Activated CD4-positive, alpha-beta T cell treated with anti-CD3 and anti-CD28 coated beads, Interleukin-2, amount 50 U/mL, for 48 hours (primary cell): ENCODE measurements around the gene PIP4K2B.
A peak's percentile ranks its signal among the peaks of the same experiment; 100 is the strongest.

Experiments
- DNase-seq, 2 experiments: peaks; one replicate each; pipeline ENCODE4 v3.0.0-alpha.2; 2020

Gene PIP4K2B

DNA sequence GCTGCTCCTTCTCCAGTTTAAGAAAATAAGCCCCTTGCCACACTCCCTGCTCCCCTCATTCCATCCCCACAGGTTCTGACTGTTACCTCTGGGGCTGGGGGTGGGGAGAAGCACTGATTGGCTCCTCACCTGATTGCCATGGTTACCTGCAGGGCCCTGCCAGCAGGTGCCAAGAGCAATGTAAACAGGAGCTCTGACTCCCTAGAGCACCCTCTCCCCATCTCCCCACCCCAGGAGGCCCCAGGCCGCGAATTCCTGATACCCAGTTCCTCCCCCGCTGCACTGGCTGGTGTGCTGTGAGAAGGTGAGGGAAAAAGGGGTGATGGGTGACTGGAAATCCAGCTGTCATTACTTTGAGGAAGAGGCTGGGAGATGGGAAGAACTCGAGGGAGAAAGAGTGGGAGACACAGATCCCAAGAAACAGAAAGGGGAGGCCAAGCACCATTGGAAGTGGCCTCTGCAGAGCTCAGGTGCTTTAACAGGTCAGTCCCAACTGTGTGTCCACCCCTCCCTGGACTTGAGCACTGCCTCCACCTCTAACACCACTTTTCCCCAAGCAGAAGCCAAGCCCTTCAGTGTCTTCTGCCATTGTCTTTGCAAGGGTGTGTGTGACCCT lies 55.7 kb downstream of the PIP4K2B start:
- DNase-seq, result no peak

DNA sequence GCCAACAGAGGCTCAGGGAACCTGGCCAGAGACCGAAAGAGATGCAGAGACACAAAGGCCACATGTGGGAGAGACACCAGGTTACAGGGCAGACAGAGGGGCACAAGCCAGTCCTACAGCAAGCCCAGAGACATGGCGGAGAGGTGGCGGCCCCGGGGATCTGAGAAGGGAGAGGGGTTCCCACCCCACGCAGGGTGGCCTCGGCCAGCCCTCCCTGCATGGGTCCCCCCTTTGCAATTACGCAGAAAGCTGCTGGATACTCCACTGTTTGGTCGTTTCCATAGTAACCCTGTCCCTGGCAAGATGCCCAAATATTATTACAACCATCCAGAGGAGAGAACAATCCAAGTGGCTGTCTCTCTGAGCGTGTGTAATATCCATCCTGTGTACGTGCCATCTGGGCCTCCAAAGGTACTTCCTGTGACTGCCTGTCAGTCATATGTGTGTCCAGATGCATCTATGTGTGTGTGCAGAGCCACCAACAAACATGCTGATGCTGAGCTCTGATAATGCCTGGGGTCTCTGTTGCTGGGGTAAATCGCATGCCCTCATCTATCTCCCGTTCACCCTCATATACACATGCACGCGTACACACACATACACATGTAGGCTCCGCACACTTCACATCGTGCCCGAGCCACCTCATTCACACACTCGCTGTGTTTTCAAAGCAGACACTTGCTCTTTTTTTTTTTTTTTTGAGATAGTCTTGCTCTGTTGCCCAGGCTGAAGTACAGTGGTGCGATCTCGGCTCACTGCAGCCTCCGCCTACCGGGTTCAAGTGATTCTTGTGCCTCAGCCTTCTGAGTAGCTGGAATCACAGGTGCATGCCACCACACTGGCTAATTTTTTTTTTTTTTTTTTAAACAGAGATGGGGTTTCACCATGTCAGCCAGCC lies 56.7 kb downstream of the PIP4K2B start:
- DNase-seq, result no peak

DNA sequence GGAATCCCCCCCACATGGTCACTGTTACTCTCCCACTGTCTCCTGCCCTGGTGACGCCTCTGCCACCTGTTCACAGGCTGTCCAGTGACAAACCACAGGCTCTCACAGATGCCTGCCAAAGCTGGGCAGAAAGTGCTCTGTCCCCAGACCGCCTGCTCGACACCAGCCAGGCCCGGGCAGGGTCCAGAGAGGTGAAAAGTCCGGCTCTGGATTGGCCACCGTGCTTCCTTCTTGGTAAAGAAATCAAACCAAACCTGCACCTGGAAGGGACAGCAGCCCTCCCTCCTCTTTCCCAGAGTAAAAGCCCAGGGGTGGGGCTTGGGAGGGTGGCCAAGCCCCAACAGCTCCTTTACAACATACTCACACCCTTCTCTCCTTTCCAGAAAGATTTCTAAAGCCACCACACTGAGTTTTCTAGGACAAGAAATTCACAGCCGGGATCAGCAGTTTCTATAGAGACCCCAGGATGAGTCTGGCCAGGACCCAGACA lies 57.4 kb downstream of the PIP4K2B start:
- no peak for DNase-seq

DNA sequence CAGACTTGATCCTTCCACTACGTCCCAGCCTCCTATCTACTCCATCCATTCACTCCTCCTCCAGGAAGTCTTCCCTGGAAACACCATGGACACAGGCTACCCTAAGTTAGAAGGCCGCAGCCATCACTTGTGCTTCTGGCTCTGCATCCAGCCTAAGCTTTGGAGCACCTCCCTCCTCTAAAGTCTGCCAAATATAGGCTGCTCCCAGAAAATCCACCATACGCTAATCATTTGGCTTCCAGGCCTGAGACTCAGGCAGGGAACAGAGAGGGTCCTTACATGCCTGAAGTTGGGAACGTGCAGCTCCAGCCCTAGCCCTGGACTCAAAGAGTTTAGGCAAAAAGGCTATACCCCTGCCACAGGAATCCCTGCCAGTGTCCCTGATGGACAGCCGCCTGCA lies 57.9 kb downstream of the PIP4K2B start:
- DNase-seq, result no peak

DNA sequence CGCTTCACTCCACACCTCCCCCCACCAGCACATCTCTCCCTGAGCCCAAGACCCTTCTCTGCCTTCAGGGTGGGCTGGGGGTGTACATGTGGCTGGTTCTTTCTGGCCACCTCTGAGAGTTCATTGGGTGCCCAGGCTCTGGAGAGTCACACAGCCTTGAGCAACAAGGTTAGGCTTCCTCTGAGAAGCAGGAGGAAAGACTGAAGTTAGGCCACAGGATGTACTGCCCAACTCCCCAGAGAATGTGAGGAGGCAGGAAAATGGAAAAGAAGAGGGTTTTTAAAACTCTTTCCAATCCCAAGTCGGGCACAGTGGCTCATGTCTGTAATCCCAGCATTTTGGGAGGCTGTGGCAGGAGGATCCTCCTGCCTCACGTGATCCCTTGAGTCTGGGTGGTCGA lies 58.5 kb downstream of the PIP4K2B start:
- DNase-seq, result no peak

- DNase-seq, result no peak
Observed at GRCh38 chr17:38740044-38740443, 59.3 kb downstream of the PIP4K2B start.

- no peak for DNase-seq
Observed at GRCh38 chr17:38739305-38739704, 60.1 kb downstream of the PIP4K2B start.

DNA sequence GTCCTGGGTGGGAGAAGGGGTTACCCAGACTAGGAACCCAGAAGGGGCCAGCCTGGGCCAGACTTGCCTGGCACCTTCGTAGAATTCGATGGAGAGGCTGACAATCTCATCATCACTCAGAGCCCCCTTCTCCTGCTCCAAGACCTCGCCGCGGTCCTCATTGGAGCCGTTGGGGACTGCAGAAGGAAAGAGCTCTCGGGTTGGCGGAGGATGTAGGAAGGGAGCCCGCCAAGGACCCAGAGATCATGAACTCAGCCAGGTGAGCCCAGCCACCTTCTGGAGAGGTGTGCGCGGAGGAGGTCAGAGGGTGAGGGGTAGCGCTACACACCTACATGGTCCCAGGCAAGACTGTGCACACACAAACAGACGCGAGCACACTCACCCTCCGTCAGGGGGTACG lies 60.7 kb downstream of the PIP4K2B start:
- DNase-seq, result no peak

DNA sequence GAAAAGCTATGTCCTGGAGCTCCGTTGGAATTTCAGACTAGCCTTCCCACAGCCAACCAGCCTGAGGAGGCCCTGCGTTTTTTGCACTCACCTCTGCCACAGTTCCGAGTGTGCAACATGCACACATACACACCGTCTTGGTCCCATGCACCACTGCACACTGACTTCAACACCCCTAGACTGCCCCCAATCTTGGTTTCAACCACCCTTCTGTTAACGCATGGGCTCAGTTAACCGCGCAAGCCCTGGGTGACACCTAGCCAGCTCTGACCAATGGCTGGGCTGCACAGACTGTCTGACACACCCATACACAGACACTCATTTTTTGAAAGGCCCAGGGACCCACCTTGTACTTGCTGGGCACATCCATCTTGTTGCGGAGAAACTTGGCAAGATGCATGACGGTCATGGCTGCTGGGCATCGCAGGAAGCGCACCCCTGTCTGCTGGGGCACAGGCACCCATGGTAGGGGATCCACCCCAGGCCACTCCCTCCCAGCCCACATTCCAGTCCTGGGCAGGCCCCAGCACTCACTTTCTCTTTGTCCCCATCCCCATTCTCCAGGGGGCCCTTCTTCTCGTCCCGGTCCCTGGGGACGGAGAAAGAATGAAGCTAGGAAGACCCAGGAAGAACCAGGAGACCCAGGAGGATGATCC lies 61.2 kb downstream of the PIP4K2B start:
- DNase-seq, result no peak

- DNase-seq, result peak; percentile 76 to 80
Observed at GRCh38 chr17:38735161-38735997, 64.0 kb downstream of the PIP4K2B start.

DNA sequence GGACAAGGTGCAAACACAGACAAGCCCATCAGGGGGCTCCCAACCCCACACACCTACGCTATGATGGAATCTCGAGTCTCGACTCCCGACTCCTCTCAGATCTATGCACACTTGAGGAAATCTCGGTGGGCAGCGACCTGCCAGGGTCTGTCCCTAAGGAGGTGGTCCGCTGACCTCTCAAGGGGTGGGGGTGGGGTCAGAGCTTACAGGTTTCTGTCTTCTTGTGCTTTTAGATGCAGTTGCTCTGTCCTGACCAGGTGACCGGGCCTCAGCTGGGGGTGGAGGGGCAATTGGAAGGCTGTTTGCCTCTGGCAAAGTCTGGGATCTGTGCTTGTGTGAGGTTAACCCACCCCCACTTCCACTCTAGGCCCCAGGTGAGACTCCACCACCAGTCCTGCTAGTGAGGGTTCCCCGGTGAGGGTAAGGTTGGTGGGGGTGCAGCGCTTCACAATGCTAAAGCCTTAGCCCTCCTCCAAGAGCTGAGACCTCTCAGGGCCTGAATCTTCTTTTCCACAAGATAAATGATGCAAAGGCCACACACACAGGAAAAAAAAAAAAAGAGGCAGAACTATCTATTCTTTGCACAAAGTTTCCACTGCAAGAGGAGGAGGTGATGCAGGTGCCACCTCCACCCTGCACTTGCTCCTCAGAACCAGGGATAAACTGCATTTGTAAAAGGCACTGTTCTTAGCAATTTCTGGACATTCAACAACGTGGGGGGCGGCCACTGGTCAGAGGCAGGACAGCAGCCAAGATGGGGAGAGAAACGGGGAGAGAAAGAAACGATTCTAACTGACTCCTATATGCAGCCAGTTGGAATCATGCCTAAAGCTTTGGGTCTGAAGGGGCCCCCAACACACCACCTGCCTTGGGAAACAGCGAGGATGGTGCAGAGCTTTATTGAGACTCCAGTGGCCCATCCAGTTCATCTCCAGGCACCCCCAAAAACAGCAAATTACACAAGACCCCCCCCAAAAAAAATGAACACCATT lies 65.1 kb downstream of the PIP4K2B start:
- no peak for DNase-seq

GRCh38 chr17:38733282-38733981 lies 65.9 kb downstream of the PIP4K2B start:
- DNase-seq, result no peak

- no peak for DNase-seq
Observed at GRCh38 chr17:38732376-38733281, 66.7 kb downstream of the PIP4K2B start.

DNA sequence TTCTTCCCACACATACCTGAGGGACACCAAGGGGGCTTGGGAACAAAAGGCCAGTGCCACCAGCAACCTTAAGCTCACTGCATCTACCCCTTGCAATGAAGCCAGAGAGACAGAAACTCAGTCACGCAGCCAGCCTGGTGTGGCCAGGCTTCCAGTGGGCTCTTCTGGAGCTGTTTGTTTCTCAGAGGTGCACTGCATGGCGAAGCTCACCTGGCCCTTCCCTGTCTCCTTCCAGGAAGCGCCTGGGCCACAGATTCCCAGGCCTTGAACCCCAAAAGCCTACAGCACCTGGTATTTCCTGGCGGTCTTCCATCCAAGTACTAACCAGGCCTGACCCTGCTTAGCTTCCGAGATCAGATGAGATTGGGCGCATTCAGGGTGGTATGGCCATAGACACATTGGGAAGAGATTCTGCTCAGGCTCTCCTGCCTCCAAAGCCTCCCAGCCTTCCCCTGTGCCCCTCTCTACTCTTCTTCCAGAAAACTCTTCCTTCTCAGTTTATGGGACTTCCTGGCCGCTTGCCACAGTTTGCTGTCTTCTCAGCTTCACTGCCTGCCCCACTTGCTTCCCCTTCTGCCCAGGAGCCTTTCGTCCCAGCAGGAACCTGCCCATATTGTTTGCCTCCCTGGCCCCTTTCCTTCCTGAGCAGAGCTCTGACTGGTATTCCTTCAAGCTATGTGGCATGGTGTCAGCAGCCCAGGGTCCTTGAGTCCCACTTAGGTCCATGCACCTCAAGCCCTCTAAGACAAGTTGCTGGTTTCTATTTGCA lies 67.6 kb downstream of the PIP4K2B start:
- DNase-seq, result no peak

DNA sequence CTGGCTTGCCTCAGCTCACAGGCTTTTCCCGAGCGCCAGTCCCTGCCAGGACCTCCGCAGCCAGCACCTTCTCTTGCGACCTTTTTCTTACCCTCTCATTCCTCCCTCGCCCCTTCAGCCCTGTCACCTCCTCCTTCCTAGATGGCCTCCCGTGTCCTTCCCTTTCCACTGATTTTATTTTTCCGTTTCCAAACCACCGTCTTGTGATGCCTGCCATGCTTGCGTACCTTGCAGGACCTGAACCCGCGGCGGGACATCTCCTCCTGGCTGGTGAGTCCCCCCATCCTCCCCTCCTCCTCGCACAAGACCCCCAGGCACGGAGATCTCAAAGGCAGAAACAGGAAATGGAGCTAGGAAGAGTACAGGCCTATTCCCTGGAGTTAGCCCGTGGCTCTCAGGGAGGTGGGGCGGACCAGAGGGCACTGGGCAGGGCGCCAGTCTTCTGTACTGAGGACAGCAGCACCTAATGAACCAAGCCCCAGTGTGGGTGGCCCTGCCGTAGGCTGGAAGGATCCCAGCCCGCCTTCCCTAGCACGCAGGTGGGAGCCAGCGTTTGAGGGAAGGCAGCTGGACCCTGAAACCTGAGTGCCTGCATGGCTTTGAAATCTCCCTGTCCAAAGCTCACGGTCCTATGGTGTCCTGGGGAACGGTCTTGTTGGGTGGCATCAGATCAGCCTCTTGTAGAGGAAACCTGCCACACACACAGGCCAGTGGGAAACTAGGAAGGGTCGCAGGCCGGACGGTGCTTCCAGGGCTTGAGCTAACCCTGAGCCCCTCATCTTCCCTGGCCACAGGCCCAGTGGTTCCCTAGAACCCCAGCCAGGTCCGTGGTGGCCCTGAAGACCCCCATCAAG lies 68.6 kb downstream of the PIP4K2B start:
- no peak for DNase-seq

DNA sequence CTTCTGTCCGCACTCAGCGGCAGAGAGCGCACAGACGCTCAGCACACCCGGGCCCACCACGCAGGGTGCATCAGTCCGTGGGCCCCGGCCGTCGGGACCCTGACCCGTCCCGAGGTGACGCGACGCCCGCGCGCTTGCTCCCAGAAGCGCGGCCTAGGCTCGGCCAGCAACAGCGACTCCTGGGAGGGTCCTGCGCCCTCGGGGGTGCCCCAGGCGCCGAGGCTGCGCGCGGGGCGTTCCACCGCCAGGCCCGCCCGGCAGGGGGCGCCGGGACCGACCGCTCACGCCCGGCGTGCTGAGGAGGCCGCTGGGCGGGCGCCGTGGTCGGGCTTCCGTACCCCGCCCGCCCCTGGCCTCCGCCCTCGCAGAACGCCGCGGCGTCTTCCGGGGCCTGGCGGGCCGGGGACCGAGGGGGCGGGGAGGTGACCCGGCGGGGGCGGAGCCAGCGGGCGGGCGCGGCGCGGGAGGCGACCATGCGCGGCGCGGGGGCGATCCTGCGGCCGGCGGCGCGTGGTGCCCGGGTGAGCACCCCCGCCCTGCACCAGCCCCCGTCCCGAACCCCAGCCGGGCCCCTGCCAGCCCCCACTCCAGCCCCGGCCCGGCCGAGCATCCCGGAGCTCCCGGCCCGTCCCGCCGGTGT lies 69.3 kb downstream of the PIP4K2B start, which contains the start of gene CISD3:
CISD3 (plus strand) TSS at position 456 of the 640 bp plus-strand sequence; CDS start at position 474, 18 bp downstream.
- DNase-seq, result peak; percentile 85 to 86

GRCh38 chr17:38729368-38729885 lies 69.9 kb downstream of the PIP4K2B start:
- no peak for DNase-seq
